Urinary bladder (tissue), 4 donors: ENCODE data around the gene FUT1. TPM values are rescaled to one million over a fixed set of nuclear protein-coding genes. Genes with fewer than 3 reads are reported as not detected.

Experiments used
- DNase-seq: peaks from one replicate; pipeline ENCODE4 v3.0.0-alpha.2; 2015; ENCODE audit errors: extremely low spot score
- H3K27ac ChIP-seq: one replicate; pipeline ENCODE4 v1.5.1; 2013; ENCODE audit warnings: low read depth, mild to moderate bottlenecking, moderate library complexity
- H3K36me3 ChIP-seq: one replicate; pipeline ENCODE4 v1.6.1; 2013; ENCODE audit warnings: mild to moderate bottlenecking, moderate library complexity; ENCODE audit not compliant: insufficient read depth
- H3K4me1 ChIP-seq: one replicate; pipeline ENCODE4 v1.6.1; 2013; ENCODE audit warnings: mild to moderate bottlenecking, moderate library complexity; ENCODE audit not compliant: insufficient read depth
- H3K4me3 ChIP-seq: one replicate; pipeline ENCODE4 v1.5.1; 2013; ENCODE audit warnings: low read depth, low read length
- WGBS: extraction: QIAGEN DNeasy Blood & Tissue Kit; methylation state at CpG from one replicate; pipeline ENCODE4 v1.1.7; 2013; 5-methylcytosine and 5-hydroxymethylcytosine counted together
- polyA plus RNA-seq: library from polyadenylated mRNA; stranded (reverse); fragments of 200-250 nt; gene quantifications from one replicate; pipeline ENCODE4 v1.2.3, GENCODE V29; 2013
- total RNA-seq: library from RNA; depleted of rRNA; stranded (reverse); fragments of >200 nt; gene quantifications from one replicate; pipeline ENCODE4 v1.2.3, GENCODE V29; 2014
- donor health status: healthy with polysubstance abuse.
- donor health status: healthy.

The FUT1 gene
- total and polyA plus RNA-seq, 2 donors, result 1.5 to 1.6 TPM

GRCh38 chr19:48756686-48757085 is 4.2 kb upstream of the FUT1 start:
- Histone ChIP-seq H3K27ac (no peak overlapping the region), H3K4me3 (no peak overlapping the region), H3K4me1 (peaks cover 2% of the 10 kb centered on the region), H3K36me3 (no peaks in the 10 kb centered on the region)
- DNase-seq, result no peak
- WGBS, result 81% methylated on average over 9 of the region's 9 CpGs

DNA sequence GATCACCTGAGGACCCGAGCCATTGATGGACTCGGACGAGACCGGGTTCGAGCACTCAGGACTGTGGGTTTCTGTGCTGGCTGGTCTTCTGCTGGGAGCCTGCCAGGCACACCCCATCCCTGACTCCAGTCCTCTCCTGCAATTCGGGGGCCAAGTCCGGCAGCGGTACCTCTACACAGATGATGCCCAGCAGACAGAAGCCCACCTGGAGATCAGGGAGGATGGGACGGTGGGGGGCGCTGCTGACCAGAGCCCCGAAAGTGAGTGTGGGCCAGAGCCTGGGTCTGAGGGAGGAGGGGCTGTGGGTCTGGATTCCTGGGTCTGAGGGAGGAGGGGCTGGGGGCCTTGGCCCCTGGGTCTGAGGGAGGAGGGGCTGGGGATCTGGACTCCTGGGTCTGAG is 3.8 kb upstream of the FUT1 start:
- Histone ChIP-seq H3K4me1 (peaks cover 2% of the 10 kb centered on the region), H3K36me3 (no peaks in the 10 kb centered on the region), H3K4me3 (no peak overlapping the region), H3K27ac (no peak overlapping the region)
- no peak for DNase-seq
- WGBS, result 87% methylated on average over 11 of the region's 11 CpGs

DNA sequence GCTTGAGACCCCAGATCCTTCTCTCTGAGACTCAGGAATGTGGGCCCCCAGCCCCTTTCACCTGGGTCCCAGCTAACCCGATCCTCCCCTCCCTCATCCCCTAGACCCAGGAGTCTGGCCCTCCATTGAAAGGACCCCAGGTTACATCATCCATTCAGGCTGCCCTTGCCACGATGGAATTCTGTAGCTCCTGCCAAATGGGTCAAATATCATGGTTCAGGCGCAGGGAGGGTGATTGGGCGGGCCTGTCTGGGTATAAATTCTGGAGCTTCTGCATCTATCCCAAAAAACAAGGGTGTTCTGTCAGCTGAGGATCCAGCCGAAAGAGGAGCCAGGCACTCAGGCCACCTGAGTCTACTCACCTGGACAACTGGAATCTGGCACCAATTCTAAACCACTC is 3.3 kb upstream of the FUT1 start:
- 79% methylated on average over 5 of the region's 5 CpGs for WGBS
- Histone ChIP-seq H3K4me3 (no peak overlapping the region), H3K36me3 (no peaks in the 10 kb centered on the region), H3K4me1 (peaks cover 2% of the 10 kb centered on the region), H3K27ac (no peak overlapping the region)
- no peak for DNase-seq

GRCh38 chr19:48755084-48755641 is 2.7 kb upstream of the FUT1 start, which contains the start of gene FGF21:
Gene FGF21, plus strand, starts transcription at chr19:48755524. Its CDS starts 713 bp downstream, at chr19:48756237.
- DNase-seq, result no peak
- no peaks in the 10 kb centered on the region for H3K36me3 ChIP-seq
- peaks cover 2% of the 10 kb centered on the region for H3K4me1 ChIP-seq
- 72% methylated on average over 4 of the region's 4 CpGs for WGBS
- H3K27ac ChIP-seq, result no peak within 1 kb of the TSS
- H3K4me3 ChIP-seq, result no peak within 1 kb of the TSS

DNA sequence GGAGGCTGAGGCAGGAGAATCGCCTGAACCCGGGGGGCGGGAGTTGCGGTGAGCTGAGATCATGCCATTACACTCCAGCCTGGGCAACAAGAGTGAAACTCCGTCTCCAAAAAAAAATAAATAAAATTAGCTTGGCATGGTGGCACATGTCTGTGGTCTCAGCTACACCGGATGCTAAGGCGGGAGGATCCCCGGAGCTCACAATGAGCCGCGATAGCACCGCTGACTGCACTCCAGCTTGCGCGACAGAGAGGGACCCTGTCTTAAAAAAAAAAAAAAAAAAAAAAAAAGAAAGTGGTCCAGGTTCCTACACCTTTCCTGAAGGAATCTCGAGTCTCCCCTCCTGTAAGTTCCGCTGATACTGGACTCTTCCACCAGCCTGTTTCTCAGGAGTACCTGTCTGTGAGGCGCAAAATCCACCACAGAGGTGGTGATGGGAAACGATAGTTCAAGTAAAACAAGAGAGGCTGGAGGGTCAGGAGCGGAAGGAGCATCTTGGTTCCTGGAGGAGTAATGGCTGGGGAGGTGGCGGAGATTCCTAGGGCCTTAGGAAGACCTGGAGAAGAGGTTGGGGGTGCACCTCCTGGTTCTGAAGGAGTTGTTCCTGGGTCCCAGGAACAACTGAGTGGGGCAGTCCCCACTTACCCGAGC is 471 bp downstream of the FUT1 start:
- H3K36me3 ChIP-seq, result no peaks in the 10 kb centered on the region
- DNase-seq, result no peak
- peak overlapping the region; percentile 26 for H3K27ac ChIP-seq
- WGBS, result 21% methylated on average over 20 of the region's 20 CpGs
- H3K4me1 ChIP-seq, result peaks cover 2% of the 10 kb centered on the region
- H3K4me3 ChIP-seq, result peak overlapping the region; percentile 16

DNA sequence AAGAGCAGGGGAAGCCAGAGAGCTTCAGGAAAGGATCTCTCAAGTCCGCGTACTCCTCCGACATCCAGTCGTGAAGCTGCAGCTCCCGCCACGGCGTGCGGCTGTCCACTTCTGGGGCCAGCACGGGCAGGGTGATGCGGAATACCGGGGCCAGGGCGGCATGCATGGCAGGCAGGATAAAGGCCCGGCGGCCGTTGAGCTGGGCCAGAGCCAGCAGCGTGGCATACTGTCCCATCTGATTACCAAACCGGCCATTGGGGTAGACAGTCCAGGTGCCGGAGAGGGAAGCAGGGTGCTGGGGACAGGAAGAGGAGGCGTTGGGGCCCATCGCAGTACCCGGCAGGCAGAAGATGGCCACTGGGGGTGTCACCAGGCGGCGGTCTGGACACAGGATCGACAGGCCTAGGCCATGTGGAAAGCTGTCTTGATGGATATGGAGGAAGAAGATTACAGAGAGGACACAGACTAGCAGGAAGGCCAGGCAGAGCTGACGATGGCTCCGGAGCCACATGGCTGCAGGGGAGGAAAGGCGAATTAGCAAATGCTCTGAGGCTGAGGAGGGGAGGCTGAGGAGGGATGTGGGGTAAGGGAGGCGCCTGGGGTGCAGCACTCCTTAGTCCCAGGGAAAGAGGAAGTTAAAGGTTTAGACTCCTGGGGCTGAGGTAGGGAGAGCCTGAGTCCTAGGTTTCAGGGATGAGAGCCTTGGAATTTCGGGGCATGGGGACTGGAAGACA is 1.5 kb downstream of the FUT1 start:
- no peaks in the 10 kb centered on the region for H3K36me3 ChIP-seq
- H3K27ac ChIP-seq, result no peak overlapping the region
- H3K4me1 ChIP-seq, result peaks cover 2% of the 10 kb centered on the region
- H3K4me3 ChIP-seq, result no peak overlapping the region
- DNase-seq, result no peak
- WGBS, result 89% methylated on average over 29 of the region's 29 CpGs

- Histone ChIP-seq H3K36me3 (no peaks in the 10 kb centered on the region), H3K4me1 (peaks cover 2% of the 10 kb centered on the region), H3K4me3 (no peak overlapping the region), H3K27ac (no peak overlapping the region)
- no peak for DNase-seq
- 94% methylated on average over 31 of the region's 31 CpGs for WGBS
Measured at GRCh38 chr19:48750351-48750750, 2.1 kb downstream of the FUT1 start.

DNA sequence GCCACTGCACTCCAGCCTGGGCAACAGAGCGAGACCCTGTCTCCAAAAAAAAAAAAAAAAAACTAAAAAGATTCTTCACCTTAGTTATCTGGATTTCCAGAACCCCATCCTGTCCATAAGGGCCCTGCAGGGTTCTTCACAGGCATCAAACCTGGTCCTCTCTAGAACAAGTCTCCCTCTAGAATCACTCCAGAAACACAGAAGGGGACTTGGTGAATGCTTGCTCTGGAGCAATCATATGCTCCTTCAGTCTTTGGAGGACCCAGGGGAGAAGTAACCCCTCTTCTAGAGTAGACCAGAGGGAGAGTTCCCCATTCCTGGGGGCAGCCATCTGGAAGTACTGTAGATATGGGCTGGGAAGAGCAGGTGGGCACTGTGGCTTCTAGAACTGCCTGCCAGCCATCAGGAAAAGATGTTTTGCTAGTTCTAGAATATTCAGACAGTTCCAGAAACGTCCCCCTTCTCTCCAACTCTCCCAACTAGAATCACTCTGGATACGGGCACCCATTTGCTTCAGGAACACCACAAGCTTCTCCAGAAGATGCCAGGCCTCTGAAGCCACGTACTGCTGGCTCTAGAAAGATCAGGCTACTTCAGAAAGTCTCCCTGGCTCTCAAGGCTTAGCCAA is 2.8 kb downstream of the FUT1 start:
- no peak overlapping the region for H3K4me3 ChIP-seq
- 70% methylated on average over 4 of the region's 4 CpGs for WGBS
- H3K4me1 ChIP-seq, result peaks cover 2% of the 10 kb centered on the region
- no peak overlapping the region for H3K27ac ChIP-seq
- DNase-seq, result no peak
- no peaks in the 10 kb centered on the region for H3K36me3 ChIP-seq

GRCh38 chr19:48746738-48747575 is 5.5 kb downstream of the FUT1 start, which contains the start of gene IZUMO1:
Gene IZUMO1, minus strand, starts transcription at chr19:48746909. Its CDS starts 1,050 bp downstream, at chr19:48745859.
- DNase-seq, result peak; percentile 76

DNA sequence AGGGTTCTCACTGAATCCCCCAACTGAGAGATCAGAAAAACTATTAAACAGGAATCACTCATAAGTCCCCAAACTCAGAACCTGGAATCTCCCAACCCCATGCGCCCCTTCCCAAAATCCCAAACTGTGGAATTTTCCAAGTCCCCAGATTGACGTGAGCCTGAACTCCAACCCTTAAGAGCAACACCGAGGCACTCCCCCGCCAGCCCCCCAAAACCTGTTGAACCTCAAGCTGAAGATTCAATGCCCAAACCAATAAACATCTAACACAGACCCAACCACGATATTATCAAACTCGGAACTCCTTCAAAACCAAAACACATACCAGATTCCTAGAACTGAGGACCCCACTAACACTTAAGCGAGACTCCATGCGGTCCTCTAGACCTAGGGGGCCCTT is 6.3 kb downstream of the FUT1 start:
- no peak for DNase-seq
- H3K27ac ChIP-seq, result no peak overlapping the region
- no peaks in the 10 kb centered on the region for H3K4me1 ChIP-seq
- no peaks in the 10 kb centered on the region for H3K36me3 ChIP-seq
- no peak overlapping the region for H3K4me3 ChIP-seq
- 75% methylated on average over 8 of the region's 8 CpGs for whole genome bisulfite sequencing

More at GRCh38 chr19:48746738-48747575, 5.5 kb downstream of the FUT1 start, which contains the start of gene IZUMO1:
- WGBS, result 9% methylated on average over 31 of the region's 31 CpGs
- Histone ChIP-seq H3K27ac (no peak within 1 kb of the TSS), H3K4me1 (no peaks in the 10 kb centered on the region), H3K36me3 (no peaks in the 10 kb centered on the region), H3K4me3 (peak within 1 kb of the TSS; percentile 15)

DNA sequence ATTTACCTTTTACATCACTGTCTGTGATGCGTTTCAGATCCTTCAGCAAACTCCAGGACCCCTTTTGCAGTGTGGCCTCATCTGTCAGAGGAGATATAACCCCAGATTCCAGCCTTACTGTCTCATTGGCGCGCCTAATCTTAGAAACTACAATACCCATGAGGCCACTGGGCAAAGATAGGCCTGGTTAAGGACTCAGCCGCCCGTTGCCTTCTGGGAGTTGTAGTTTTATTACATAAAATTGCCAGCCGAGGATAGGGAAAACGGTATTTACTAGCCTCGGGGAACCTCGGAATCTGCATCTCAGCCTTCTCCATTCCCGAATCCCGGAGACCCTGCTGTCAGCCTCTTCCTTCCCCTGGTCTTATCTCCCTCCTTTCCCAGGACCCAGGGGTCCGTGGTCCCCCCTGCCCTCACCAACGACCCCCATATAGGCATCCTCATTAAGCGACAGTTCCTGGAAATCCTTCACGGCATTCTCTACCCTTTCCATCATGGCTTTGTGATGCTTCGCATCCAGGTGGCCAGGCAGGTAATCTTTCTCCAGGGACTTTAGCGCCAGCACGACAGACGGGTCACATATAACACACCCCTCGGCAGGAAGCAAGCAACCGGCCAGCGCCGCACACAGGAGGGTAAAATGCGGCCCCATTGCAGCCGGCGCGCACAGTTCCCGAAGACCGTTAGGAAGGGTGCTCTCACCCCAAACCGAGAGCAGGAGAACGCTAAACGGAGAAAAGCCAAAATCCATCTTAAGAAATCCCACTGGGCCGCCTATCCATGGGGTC is 7.0 kb downstream of the FUT1 start:
- Histone ChIP-seq H3K36me3 (no peaks in the 10 kb centered on the region), H3K4me3 (no peak overlapping the region), H3K27ac (no peak overlapping the region), H3K4me1 (no peaks in the 10 kb centered on the region)
- WGBS, result 25% methylated on average over 33 of the region's 33 CpGs
- DNase-seq, result no peak

DNA sequence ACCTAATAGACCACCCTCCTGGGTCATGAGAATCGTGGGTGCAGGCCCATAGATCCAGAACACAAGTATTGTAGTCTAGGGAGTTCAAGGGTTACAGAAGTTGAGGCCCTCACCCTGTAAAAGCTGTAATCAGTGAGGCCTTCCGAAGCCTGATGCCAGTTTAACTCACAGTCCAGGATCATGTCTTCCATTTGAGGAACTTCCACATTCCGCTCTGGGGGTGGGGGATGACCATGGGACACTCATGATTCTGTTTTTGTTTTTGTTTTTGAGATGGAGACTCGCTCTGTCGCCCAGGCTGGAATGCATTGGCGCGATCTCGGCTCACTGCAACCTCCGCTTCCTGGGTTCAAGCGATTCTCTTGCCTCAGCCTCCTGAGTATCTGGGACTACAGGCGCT is 10.3 kb downstream of the FUT1 start:
- DNase-seq, result no peak
- H3K36me3 ChIP-seq, result no peaks in the 10 kb centered on the region
- H3K4me1 ChIP-seq, result no peaks in the 10 kb centered on the region
- H3K4me3 ChIP-seq, result no peak overlapping the region
- no peak overlapping the region for H3K27ac ChIP-seq
- WGBS, result 90% methylated on average over 11 of the region's 11 CpGs
